GM23338 (cell line): ENCODE results near the gene ASS1. TPM values are rescaled to one million over a fixed set of nuclear protein-coding genes. Genes with fewer than 3 reads are reported as not detected.

Experiments used
- ATAC-seq: fragments of 200-7000 bp; cut with Tn5 transposase; 3 replicates; pipeline ENCODE4 v1.9.1; 2020
- DNase-seq: peaks from one replicate; pipeline ENCODE4 v3.0.0-alpha.2; 2015; ENCODE audit warnings: low spot score
- H2AFZ ChIP-seq: fragments of 200-600 bp; sonication (generic); 2 replicates; pipeline ENCODE4 v1.8.0; 2016; ENCODE audit warnings: antibody characterized with exemption, mild to moderate bottlenecking, moderate library complexity
- H3F3A ChIP-seq: fragments of 200-600 bp; sonication (generic); replicated peaks from 2 replicates; pipeline ENCODE4 v1.8.0; 2017; ENCODE audit warnings: antibody characterized with exemption, mixed run types, low read depth
- H3K27ac ChIP-seq: fragments of 200-600 bp; sonication (generic); 2 replicates; pipeline ENCODE4 v1.6.1; 2016; ENCODE audit warnings: low read depth
- H3K27me3 ChIP-seq: fragments of 200-600 bp; sonication (generic); 2 replicates; pipeline ENCODE4 v1.8.0; 2016; ENCODE audit warnings: mild to moderate bottlenecking, mixed run types, moderate library complexity; ENCODE audit not compliant: insufficient read depth
- H3K36me3 ChIP-seq: fragments of 200-600 bp; sonication (generic); 2 replicates; pipeline ENCODE4 v1.8.0; 2016; ENCODE audit warnings: mild to moderate bottlenecking; ENCODE audit not compliant: insufficient read depth
- H3K4me1 ChIP-seq: fragments of 200-600 bp; sonication (generic); 2 replicates; pipeline ENCODE4 v1.8.0; 2016; ENCODE audit warnings: mild to moderate bottlenecking, moderate library complexity; ENCODE audit not compliant: insufficient read depth
- H3K4me2 ChIP-seq: fragments of 200-600 bp; sonication (generic); 2 replicates; pipeline ENCODE4 v1.7.1; 2017; ENCODE audit warnings: mixed run types
- H3K4me3 ChIP-seq: fragments of 200-600 bp; sonication (generic); 2 replicates; pipeline ENCODE4 v1.6.1; 2016; ENCODE audit warnings: mixed run types
- H3K79me2 ChIP-seq: fragments of 200-600 bp; sonication (generic); replicated peaks from 2 replicates; pipeline ENCODE4 v1.8.0; 2017; ENCODE audit warnings: mild to moderate bottlenecking; ENCODE audit not compliant: insufficient read depth
- H3K9me2 ChIP-seq: fragments of 200-600 bp; sonication (generic); 2 replicates; pipeline ENCODE4 v1.8.0; 2017; ENCODE audit not compliant: insufficient read depth
- H4K20me1 ChIP-seq: fragments of 200-600 bp; sonication (generic); replicated peaks from 2 replicates; pipeline ENCODE4 v1.8.0; 2017; ENCODE audit warnings: mild to moderate bottlenecking; ENCODE audit not compliant: insufficient read depth
- H3K27ac Mint-ChIP-seq: 2 replicates; pipeline ENCODE4 v1.8.0; 2020; ENCODE audit warnings: inconsistent platforms, mild to moderate bottlenecking, moderate library complexity, mixed read lengths
- H3K27me3 Mint-ChIP-seq: 3 replicates; pipeline ENCODE4 v1.8.0; 2022; ENCODE audit warnings: low read depth, mild to moderate bottlenecking, moderate library complexity, mixed read lengths, inconsistent platforms; ENCODE audit not compliant: insufficient read depth, poor library complexity
- H3K36me3 Mint-ChIP-seq: 3 replicates; pipeline ENCODE4 v1.8.0; 2021; ENCODE audit warnings: low read depth, mild to moderate bottlenecking, inconsistent platforms, moderate library complexity, mixed read lengths
- H3K4me1 Mint-ChIP-seq: 3 replicates; pipeline ENCODE4 v1.8.0; 2020; ENCODE audit warnings: mild to moderate bottlenecking, inconsistent platforms, mixed read lengths
- H3K4me3 Mint-ChIP-seq: 3 replicates; pipeline ENCODE4 v1.8.0; 2021; ENCODE audit warnings: moderate library complexity, mild to moderate bottlenecking, inconsistent platforms, mixed read lengths
- H3K9me3 Mint-ChIP-seq: 3 replicates; pipeline ENCODE4 v1.8.0; 2020; ENCODE audit warnings: moderate library complexity, mild to moderate bottlenecking, inconsistent platforms, mixed read lengths
- CREB1 ChIP-seq: fragments of 250-450 bp; sonication (Bioruptor Pico); IDR thresholded peaks from 2 replicates; pipeline ENCODE4 v1.5.0; 2020; ENCODE audit warnings: low read depth, mild to moderate bottlenecking, moderate library complexity
- CTCF ChIP-seq, 2 experiments: fragments of 200-600 bp in 1 of 2; sonication (generic) in 1 of 2; conservative IDR thresholded peaks; 2 replicates each; pipeline versions ENCODE4 v1.5.1 to v1.6.1; 2016 to 2017; ENCODE audit warnings: antibody characterized with exemption in 2 of 2, low read depth in 2 of 2, mild to moderate bottlenecking in 2 of 2, moderate library complexity in 1 of 2
- ETS1 ChIP-seq: IDR thresholded peaks from 2 replicates; pipeline ENCODE4 v1.6.1; 2016; ENCODE audit warnings: antibody characterized with exemption
- EZH2 ChIP-seq: fragments of 200-600 bp; sonication (generic); IDR thresholded peaks from one replicate; pipeline ENCODE4 v1.8.0; 2017; ENCODE audit warnings: antibody characterized with exemption, mild to moderate bottlenecking, low read depth; ENCODE audit not compliant: unreplicated experiment
- NANOG ChIP-seq: IDR thresholded peaks from 2 replicates; pipeline ENCODE4 v1.6.1; 2016; ENCODE audit warnings: antibody characterized with exemption, borderline replicate concordance
- REST ChIP-seq: IDR thresholded peaks from one replicate; pipeline ENCODE4 v1.6.1; 2018; ENCODE audit warnings: antibody characterized with exemption; ENCODE audit not compliant: unreplicated experiment
- STAT1 ChIP-seq: IDR thresholded peaks from one replicate; pipeline ENCODE4 v1.6.1; 2016; ENCODE audit warnings: antibody characterized with exemption; ENCODE audit not compliant: unreplicated experiment
- ZNF331 ChIP-seq: fragments of 250-450 bp; sonication (Bioruptor Pico); IDR thresholded peaks from 2 replicates; pipeline ENCODE4 v1.5.0; 2020; ENCODE audit warnings: low read depth, mild to moderate bottlenecking, moderate library complexity
- polyA plus RNA-seq: library from polyadenylated mRNA; unstranded; fragments of >200 nt; fragmentation: Nextera tagmentation; extraction: Ambion mirVana; gene quantifications from 2 replicates; pipeline ENCODE4 v1.2.1, GENCODE V29; 2016
- total RNA-seq: library from RNA; depleted of rRNA; stranded (reverse); fragments of >200 nt; shearing (Covaris generic); gene quantifications from 2 replicates; pipeline ENCODE4 v1.2.3, GENCODE V29; 2014

ASS1 gene
- total and polyA plus RNA-seq, 2 experiments from 2014 or later: 65.8 to 103 TPM

- TF ChIP-seq CTCF (conservative IDR thresholded peaks at IDR 0.05; ENCODE audit: low read depth in 2 of 2) (no peak), NANOG (no peak), EZH2 (no peak), REST (no peak)
Observed at GRCh38 chr9:130537346-130538050, 92.7 kb downstream of the ASS1 start (continued).

GRCh38 chr9:130539420-130540223 lies 94.9 kb downstream of the ASS1 start:
- peaks cover 20% of the 10 kb centered on the region for H3K4me1 ChIP-seq
- no peak overlapping the region for H3K4me2 ChIP-seq
- H3K27me3 Mint-ChIP-seq: peaks cover 29% of the 10 kb centered on the region
- peaks cover 5% of the 10 kb centered on the region; the same call in 1 of the 2 replicates for H3K27me3 ChIP-seq
- H3K36me3 Mint-ChIP-seq: no peaks in the 10 kb centered on the region
- ATAC-seq (no peak), DNase-seq (no peak)
- H3F3A ChIP-seq: 0 out of 2 replicates have a peak, but pooled peaks cover 3% of the 10 kb centered on the region
- no peaks in the 10 kb centered on the region for H3K36me3 ChIP-seq
- H3K27ac ChIP-seq: no peak overlapping the region
- H3K4me1 Mint-ChIP-seq: peaks cover 49% of the 10 kb centered on the region
- H3K9me3 Mint-ChIP-seq: no peaks in the 10 kb centered on the region; the same call in 2 of the 3 replicates
- no peaks in the 10 kb centered on the region for H3K9me2 ChIP-seq
- H3K4me3 Mint-ChIP-seq: no peak overlapping the region
- no peaks in the 10 kb centered on the region for H4K20me1 ChIP-seq
- H3K79me2 ChIP-seq: no peaks in the 10 kb centered on the region
- H2AFZ ChIP-seq: peak overlapping the region; percentile 81; the same call in 1 of the 2 replicates
- H3K27ac Mint-ChIP-seq: no peak overlapping the region
- no peak overlapping the region for H3K4me3 ChIP-seq
- TF ChIP-seq REST (no peak), CREB1 (CRISPR knock-in tag) (no peak), ZNF331 (no peak), STAT1 (no peak), ETS1 (no peak)
